Activated CD8-positive, alpha-beta memory T cell treated with anti-CD3 and anti-CD28 coated beads, Interleukin-2, amount 50 U/mL, for 4 hours (primary cell): ENCODE data around the gene YJU2.

Source experiments
- DNase-seq: peaks from one replicate; pipeline ENCODE4 v3.0.0-alpha.2; 2020

Gene YJU2

DNA sequence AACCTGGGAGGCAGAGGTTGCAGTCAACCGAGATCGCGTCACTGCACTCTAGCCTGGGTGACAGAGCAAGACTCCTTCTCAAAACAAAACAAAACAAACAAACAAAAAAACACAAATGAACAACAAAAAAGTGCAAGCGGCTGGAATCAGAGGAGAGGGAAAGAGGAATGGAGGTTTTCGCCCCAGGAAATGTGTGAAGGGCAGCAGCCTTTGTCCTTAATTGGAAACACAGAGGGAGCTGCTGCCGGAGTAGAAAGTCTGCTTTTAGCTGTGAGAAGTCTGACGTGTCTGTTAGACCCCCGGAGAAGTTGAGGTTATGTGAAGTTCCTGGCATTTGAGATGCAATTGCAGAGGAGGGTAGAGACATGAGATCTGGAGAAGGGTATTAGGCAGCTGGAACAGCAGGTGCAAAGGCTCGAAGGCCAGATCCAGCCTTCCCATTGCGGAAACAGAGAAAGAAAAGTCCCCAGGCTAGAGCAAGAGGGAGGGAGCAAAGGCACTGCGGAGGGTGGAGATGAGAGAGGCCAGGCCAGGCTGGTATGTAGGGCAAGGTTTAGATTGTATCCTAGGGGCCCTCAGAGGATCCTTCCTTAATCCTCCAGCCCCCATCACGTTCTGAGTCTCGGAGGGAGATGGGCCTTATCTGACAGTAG, 54.8 kb downstream of the YJU2 start:
- DNase-seq = no peak

DNA sequence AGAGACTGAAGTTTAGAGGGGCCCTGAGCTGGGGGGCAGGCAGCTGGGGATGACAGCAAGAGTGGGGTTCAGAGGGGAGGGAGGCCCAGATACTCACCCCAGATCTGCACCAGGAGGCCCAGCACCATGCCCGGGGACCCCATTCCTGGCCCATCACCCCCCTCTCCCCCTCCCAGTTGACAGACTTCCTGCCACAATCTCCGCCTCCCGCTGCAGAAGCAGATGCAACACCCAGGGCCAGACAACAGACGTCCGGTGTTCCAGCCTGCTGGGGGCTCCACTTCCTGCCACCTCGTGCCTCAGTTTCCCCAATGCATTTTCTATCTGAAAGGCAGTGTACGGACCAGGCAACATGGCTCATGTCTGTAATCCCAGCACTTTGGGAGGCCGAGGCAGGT, 55.4 kb downstream of the YJU2 start, which contains the start of gene TMIGD2:
TMIGD2 (minus strand) TSS at position 147 of the 398 bp plus-strand sequence; CDS start at position 143, 4 bp downstream.
- DNase-seq = no peak

DNA sequence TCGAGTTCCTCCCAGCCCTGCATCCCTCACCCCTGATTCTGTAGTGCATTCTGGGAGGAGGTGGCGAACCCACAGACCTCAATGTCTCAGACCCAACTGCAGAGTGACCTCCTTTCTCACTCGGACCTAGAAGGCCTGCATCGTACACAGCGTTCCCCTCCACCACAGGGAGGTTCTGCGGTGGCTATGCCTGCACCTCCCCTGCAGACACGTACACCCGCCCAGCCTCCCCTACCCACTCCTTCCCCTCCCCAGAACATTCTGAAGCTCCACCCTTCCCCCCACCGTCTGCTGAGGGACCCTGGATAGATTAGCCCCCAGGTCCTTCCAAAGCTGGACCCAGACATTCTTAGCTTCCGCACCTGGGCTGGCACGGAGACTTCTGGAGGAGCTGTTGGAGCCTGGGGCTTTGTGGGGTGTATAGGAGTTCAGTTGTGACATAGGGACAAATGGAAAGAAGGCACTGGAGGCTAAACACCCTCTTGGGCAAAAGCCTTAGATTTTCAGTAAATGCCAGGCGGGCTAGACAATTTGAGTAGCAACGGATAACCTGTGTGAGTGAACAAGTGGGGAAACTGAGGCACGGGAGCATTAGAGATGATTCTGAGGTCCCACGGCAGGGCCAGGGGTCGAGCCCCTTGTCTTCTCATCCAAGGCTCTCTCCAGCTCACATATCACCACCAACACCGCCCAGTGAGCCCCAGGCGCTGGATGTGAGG, 57.1 kb downstream of the YJU2 start:
- DNase-seq = no peak

- DNase-seq = peak; percentile 65
These were observed 57.8 kb downstream of the YJU2 start, which contains the start of gene FSD1 for GRCh38 chr19:4304538-4305256. Gene FSD1, plus strand, starts transcription at chr19:4304598. Its CDS starts 149 bp downstream, at chr19:4304747.

DNA sequence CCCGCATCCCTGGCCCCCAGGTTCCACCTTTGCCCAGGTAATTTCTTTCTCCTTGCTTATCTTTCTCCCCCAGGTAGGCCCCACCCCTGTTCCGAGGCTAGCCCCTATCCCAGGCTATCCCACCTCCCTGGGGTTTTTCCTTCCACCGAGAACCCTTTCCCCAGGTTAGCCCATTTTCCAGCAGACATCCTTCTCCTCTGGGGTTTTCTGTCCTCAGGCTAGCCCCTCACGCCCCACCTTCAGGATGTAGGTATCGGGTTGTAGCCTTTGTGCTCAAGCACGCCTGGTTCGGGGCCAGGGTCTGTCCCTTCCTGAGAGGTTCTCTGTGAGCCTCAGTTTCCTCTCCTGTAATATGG, 58.4 kb downstream of the YJU2 start:
- DNase-seq = no peak

DNA sequence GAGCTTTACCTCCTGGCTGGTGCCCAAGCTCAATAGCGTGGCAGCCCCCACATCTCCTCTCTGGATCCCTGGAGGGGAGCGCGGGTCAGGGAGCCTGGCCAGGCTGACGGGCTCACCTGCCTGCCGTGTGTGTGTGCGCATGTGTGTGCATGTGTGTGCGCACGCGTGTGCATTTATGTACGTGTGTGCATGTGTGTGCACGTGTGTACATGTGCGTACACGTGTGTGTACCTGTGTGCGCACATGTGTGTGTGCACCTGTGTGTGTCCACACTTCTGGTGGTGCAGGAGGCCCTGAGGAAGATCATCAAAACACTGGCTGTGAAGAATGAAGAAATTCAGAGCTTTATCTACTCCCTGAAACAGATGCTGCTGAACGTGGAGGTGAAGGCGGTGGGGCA, 58.8 kb downstream of the YJU2 start:
- DNase-seq = no peak

GRCh38 chr19:4310247-4311121, 63.6 kb downstream of the YJU2 start:
- no peak for DNase-seq

- DNase-seq = no peak
These were observed 67.1 kb downstream of the YJU2 start for GRCh38 chr19:4313847-4314490.

GRCh38 chr19:4316956-4317355, 70.1 kb downstream of the YJU2 start:
- DNase-seq = no peak

DNA sequence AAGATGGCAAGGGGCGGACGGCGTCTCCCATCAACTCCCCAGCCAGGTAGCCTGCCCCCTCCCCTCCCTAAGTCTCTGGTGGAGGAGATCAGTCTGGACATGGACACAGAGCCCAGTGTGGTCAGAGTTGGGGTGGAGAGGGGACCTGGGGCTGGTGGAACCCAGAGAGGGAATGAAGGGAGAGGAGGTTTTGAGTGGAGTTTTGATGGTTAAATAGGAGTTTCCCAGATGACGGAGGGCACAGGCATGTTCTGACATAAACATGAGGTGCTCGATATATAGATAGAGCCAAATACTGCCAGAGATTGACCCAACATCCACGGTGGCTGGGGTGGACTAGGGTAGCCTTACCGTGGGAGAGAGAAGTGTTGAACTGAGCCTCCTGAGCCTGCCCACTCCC, 71.6 kb downstream of the YJU2 start:
- DNase-seq = no peak
